Activated CD4-positive, alpha-beta T cell treated with anti-CD3 and anti-CD28 coated beads, Interleukin-2, amount 50 U/mL, for 1 hour (primary cell): ENCODE measurements around the gene SHQ1.
"Not testable (repeated sequence)": the region's sequence is repeated elsewhere in the genome, so short reads cannot be mapped to it uniquely, and the experiment has no call there.

Experiments used
- DNase-seq: peaks from one replicate; pipeline ENCODE4 v3.0.0-alpha.2; 2020

Gene SHQ1

DNA sequence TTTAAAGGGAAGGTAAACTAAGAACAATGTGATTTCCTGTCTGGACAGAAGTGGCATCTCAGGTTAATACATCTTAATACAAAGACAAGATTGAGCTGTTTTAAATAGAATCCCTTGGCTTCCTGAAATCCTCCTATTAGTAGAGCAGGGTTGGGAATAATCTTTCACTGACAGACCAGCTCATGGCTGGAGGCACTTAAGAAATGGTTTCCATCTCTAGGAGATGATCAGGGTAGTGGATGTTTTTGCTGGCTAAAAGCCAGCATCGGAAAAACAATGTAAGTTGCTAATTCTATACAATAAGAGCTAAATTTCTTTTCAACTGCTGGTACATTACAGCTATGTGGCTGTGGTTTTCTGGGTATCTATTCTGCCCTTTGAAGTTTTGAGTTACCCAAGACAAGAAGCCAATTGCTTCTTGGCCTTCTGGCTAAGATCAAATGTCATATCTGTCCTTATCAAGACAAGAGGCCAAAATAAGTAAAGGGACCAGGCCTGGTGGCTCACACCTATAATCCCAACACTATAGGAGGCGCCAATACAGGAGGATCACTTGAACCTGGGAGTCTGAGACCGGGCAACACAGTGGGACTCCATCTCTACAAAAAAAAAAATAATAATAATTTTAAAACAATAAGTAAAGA is 49.6 kb downstream of the SHQ1 start:
- no peak for DNase-seq

DNA sequence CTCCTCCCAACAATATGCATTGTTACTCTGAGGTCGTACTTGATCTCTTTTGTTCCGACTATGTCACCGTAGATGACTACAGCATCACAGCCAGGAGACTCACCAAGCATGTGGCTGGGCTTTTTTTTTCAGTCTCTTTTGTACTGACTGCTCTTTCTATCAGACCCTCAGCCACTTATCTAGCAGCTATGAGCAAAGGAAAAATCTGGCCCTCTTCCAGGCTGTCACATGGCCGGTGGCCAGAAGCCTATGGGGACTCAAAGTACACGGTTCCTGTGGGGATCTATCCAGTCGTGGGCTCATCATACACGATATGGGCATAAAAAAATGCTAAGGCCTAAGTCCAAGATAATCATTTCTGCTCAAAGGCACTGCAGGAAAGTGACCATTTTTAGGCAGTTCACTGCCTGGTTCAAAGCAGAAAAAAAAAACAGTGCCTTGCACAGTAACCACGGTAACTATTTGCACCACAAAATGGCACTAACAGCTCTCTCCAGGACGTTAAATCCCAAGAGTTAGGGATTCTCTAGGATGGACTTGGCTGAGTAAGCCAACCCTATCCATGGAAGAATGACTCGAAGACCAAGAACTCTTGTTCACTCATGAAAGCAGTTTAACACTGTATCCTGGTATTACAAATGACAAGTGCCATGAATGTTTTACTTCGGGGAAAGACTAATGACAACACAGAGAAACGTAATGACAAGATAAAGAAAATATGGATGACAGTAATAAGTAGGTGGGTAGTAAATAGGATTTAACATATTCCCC is 50.3 kb downstream of the SHQ1 start:
- DNase-seq = no peak

DNA sequence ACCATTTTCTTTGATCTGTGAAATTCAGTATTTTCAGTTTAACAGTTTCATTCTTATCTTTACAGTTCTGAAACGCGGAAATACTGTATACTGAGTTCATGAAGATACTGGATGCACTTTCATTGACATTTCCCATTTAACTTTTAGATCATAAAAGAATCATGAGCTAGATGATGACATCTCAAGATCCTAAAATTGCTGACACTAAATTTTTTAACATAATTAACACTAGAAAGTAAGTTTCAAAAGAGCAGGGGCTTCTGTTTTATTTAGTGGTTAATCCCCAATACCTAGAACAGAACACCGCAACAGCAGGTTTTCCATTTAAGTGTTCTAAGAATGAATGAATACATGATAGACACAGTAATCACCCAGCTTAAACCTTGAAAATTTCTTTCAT is 54.2 kb downstream of the SHQ1 start:
- no peak for DNase-seq

DNA sequence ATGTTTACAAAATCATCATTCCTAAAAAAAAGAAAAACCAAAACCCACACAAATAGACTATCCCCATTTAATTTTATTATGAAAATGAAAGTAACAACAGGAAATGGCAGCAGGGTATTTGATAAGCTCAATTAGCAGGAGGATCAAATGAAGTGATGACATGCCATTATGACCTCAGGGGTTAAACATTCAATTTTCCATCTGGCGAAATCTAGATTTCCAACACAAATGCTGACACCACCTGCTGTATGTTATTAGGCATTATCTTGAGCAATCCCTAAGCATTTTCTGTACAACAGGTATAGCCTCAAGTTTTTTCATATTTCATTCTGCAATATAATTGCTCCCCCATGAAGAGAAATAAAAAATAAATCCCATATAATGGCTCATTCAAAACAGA is 57.1 kb downstream of the SHQ1 start:
- no peak for DNase-seq

DNA sequence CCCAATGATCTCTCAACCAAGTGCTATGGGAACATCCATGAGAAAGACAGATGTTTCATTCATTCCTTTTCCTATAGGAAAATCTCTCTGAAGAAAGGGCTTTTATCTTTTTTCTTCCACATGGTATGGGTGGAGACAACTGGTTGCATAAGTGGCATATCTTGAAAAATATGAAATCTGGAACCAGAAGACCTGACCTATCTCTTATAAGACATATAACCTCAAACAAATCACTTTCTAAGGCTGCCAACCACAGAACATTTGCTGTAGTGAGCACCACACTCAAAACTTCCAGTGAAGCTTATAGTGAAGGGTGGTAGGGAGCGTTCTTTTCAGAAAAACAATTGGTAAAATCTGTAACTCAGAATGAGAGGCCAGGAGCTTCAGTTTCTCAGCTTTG is 58.5 kb downstream of the SHQ1 start:
- no peak for DNase-seq

DNA sequence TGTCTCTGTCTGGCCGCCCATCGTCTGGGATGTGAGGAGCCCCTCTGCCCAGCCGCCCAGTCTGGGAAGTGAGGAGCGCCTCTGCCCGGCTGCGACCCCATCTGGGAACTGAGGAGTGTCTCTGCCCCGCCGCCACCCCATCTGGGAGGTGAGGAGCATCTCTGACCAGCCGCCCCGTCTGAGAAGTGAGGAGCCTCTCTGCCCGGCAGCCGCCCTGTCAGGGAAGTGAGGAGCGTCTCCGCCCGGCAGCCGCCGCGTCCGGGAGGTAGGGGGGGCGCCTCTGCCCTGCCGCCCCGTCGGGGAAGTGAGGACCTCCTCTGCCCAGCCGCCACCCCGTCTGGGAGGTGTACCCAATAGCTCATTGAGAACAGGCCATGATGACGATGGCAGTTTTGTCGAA is 60.0 kb downstream of the SHQ1 start:
- DNase-seq = not testable (repeated sequence)

DNA sequence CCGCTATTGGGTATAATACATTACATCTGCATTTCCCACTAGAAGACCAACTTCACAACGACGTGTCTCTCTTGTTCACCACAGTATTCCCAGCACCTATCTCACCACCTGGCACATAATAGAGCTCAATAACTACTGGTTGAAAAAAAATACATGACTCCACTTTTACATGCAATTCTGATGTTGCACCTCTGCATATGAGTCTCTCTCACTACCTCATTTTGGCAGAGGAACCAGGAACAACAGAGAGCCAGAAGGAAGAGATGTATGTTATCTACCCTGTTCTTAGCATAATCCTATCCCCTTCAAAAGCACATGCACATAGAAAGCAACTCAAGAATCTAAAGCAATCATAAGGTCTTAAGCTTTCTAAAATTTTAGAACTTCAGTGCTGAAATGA is 61.6 kb downstream of the SHQ1 start:
- no peak for DNase-seq

DNA sequence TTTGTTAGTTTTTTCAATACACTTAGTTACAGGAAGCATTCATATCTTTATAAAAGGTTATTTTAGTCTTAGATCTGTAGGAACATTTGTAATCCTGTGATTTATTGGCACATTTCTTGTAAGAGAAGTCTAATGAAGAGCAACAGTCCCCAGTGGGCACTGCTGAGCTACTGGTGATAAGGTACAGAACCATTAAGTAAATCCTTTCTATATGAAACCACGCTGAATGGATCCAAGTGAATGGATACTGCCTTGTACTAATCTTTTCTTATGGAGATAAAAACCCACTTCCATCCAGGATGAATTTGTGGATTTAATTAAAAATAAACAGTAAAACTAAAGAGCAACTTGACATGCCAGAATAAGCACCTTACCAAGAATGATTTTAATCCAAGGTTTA is 64.0 kb downstream of the SHQ1 start:
- no peak for DNase-seq

DNA sequence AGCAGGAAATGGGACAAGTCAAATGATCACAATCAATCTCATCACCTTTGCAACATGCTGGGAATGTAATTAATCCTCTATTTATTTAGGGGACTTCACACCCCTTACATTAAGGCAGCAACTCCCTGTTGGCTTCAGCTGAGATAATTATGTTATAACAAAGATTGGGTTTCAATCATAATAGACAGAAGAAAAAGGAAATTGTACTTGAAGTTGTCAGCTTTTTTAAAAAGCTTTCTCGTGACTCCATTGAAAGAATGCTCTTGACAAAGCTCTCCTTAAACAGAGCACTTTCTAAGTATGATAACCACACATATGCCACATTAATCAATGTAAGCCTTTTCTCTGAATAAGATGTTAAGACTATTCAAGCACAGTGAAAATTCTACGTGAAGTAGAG is 65.7 kb downstream of the SHQ1 start:
- DNase-seq = no peak

DNA sequence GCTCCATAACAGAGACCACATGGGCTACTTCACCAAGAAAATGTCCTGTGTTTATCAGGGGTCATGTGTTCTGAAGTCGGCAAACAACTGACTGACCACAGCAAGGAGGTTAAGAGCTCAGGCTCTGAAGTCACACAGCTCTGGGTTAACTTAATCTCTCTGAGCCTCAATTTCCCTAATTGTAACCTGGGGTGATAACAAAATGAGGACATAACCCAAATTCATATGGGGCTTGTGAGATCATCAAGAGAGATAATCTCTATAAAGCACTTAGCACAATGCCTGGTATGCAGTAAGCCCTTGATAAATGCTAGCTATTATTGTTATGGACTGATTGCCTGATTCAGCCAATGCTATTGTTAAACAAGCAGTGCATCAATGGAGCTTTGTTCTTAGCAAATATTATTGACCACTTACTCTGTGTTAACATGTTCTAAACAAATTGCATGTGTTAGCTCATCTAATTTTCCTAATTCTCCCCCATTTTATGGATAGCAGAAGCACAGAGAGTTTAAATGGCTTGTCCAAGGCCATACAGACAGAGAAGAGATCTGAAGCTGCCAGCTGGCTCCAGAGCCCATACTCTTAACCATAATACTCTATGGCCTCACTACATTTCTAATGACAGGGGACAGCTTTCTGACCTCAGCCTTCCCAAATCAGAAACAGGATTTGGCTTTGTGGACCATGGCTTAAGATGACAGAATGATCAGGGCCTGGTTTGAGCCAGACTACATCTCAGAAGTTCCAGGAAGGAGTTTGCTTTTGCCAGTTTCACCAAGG is 78.3 kb downstream of the SHQ1 start:
- no peak for DNase-seq

DNA sequence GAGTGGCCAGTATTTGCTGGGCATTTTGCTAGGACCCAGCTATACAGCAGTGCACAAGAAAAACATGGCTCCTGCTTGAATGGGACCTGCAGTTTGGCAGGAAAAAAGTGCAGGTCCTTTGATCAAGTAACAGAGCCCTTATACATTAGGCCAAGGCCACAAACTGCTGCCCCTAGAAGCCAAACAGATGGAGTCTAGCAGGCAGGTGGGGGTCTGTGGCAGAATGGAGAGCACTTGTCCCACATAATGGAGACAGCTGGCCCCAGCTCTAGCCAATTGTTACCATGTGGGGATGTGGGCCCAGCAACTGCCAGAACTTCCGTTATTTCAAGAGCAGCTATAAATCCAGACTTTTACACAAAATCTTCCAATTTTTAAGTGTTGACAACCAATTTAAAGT is 79.3 kb downstream of the SHQ1 start:
- DNase-seq = no peak

DNA sequence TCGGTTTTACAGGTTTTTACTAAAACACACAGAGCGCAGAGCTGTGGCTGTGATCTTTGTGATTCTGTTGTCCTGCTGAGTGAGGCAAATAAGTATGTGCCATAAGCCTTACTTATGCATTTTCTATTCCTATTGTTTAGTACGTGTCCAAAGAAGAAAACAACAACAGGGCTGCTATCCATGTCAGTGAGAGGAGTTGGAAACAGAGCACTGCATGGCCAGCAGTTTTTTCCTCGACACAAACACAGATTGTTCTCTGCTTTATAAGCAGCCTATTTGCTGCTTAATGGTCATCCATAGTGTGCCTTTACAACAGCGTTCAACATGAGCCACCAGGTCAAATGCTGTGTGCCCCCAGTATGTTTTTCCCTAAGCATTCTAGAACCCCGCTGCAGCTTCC is 79.8 kb downstream of the SHQ1 start:
- no peak for DNase-seq

DNA sequence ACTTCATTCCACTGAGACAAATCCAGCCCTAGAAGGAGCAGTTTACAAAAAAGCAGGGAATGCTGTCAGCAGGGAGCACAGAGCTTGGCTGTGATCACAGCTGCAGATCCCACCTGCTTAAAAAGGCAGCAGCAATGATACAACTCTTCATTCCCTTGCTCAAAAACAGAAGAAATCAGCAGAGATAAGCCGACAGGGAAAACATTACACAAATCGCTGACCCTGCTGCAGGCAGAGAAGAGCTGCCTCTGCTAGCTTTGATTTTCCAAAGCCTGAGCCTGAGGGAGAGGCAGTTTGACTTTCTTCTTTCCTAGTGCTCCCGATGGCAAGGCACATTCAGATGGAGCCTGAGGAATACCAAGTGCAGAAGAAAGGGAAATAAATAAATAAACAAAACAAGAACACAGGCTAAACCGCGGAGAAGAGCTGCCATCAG is 80.2 kb downstream of the SHQ1 start:
- no peak for DNase-seq

DNA sequence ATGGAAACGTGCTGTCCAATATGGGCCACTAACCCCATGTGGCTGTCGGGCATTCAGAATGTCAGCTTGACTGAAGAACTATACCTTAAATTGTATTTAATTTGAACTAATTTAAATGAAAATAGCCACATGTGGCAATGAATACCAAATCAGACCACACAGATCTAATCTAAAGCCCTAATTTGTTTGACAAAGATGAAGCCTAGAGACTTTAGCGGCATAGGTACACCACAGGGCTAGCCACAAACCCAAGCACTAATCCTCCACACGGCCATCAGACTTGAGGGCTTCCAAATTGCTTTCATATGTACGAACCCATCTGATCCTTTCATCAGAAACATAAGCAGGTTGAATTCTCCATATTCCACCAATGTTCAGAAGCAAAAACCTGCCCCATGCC is 81.4 kb downstream of the SHQ1 start:
- DNase-seq = no peak

DNA sequence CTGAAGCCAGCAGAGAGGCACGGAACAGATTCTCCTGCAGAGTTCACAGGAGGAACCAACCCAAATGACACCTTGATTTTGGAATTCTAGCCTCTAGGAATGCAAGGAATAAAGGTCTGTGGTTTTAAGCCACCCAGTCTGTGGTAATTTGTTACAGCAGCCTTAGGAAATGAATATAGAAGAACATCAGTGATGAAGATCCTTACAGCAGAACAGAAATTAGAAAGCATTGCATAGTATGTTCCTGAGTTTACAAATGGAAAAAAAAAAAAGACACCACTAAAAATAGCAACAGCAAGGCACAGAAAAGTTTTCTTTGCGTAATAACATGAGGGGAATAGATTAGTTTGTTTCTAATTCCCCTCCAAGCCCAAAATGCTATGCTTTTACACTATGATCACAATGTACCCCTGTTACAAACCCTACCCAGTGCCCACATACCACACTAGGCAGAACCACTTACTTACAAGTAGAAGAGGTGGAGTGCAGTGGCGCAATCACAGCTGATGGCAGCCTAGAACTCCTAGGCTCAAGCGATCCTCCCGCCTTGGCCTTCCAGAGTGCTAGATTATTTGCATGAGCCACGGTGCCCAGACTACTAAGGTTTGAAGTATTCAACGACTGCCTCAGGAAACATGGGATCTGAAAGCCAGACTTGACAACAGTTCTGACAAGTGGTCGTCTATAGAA is 84.3 kb downstream of the SHQ1 start:
- DNase-seq = no peak

DNA sequence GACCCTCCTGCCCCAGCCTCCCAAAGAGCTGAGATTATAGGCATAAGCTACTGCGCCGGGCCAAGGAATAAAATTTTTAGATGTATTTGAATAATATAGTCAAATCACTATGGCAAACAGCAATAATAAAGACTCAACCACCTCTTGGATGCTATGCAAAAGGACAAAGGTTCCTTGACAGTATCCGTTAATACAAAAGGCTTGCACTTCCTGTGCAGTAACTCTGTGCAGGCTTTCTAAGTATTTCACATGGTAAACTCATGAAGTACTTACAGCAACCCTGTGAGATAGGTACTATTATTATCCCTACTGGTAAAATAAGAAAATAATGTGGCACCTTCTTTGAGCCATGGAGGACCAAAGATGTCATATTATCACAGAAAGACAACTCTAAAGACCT is 86.8 kb downstream of the SHQ1 start:
- no peak for DNase-seq

DNA sequence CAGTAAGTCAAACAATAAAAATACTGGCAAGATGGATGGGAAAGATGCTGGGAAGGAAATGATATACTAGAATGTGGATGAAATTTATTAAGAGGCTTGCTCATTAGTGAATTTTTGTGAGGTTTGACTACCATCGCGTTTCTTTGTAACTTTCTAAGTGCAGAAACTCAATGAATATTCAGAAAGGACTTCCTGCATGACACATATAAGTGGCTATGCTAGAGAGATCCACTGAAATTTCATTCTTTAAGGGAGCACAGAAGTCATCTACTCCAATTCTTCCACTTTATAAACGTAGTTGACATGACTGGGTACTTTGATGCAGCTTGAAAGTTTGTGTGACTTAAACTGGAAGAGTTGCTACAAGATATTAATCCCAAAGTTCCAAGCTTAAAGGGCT is 88.0 kb downstream of the SHQ1 start:
- DNase-seq = no peak

DNA sequence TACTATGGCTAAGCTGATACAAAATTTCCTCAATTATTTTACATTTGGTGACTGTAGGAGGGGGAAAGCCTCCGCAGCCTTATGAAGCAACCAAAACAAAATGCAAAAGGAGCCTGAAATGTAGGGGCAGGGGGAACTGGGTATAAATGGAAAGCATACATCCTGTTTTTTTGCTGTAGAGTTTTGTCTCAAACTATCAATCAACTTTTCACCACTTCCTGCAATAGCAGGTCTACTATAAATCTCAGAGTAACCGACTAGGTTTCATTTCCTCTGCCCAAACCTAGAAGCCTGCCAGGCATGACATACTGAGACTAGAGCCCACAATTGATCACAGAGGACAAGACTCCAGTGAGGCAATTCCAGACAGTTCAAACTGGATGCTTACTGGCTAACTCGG is 91.3 kb downstream of the SHQ1 start:
- DNase-seq = peak; percentile 16

DNA sequence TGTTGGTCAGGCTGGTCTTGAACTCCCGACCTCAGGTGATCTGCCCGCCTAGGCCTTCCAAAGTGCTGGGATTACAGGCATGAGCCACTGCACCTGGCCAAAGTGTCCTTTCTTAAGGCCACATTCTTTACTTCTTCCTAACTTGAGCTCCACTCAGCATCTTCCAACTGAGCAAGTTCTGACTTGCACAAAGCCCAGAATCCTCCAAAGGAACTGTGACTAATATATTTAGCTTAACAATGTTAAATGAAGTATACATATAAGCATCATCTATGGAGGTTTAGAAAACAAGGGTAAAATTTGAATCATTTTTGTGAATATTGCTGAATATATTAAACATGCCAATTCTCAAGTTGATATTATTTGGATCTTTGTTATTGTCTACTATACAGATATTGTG is 93.7 kb downstream of the SHQ1 start:
- DNase-seq = no peak

DNA sequence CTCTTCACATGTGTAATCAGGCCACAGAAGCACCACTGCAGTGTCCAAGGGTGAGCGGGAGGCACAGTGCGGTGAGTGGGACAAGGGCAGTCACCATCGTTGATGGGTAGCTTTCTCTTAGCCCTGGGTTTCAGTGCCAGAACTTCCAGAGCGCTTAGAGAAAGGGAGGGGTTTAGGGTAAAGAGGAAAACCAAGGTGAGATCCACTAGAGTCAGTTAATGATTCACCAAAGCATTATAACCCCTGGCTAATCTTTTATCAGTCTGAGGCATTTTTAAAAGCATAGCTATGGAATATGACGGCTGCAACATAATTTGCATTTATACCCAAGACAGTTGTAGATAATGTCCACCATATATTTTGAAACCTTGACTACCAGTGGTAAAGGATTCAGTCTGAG is 94.8 kb downstream of the SHQ1 start:
- no peak for DNase-seq

DNA sequence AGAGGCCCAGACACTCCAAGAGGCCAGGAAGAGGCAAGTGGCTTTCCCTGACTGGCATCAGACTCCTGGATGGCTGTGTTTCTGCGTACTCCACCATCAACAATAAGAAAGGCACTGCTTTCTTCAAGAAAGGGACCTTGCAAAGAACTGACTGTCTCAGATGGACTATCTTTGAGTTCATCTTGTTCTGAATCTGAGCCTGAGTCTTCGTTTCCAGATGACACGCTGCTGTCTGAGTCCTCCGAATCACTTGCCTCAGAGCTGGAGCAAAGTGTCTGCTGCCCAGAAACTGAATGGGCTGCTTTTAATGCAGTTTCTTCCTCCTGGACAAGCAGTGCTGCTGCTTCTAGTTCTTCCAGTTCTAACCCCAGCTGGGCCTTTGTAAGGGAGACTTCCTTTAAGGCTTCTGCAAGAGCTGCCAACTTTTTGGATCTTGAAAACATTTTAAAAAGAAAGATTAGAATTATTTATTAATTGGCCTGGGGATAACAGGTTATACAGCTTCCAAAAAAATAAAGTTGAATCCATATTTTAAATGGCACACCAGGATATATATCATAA is 97.8 kb downstream of the SHQ1 start:
- no peak for DNase-seq

DNA sequence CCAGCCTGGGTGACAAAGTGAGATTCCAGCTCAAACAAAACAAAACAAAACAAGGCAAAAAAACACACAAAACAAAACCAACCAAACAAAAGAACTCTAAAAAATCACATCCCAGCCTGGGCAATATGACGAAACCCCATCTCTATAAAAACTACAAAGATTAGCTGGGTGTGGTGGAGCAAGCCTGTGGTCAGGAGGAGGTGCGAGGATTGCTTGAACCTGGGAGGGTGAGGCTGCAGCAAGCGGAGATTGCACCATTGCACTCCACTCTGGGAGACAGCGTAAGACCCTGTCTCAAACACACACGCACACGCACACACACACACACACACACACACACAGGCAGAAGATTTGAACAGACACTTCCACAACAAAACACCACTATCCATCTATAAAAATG is 99.6 kb downstream of the SHQ1 start:
- DNase-seq = no peak
